Endothelial cell of umbilical vein (primary cell): Measurements from ENCODE around the gene PRX. TPM values are rescaled to one million over a fixed set of nuclear protein-coding genes. Genes with fewer than 3 reads are reported as not detected.

Source experiments
- BruUV-seq: library from RNA; stranded (reverse); fragments of 400-500 nt; replicated peaks from 2 replicates; lab custom pipeline; 2021; lab: Mats Ljungman, UMichigan
- CTCF ChIA-PET: fragments of 300-600, 350-600 bp; sonication (Branson Sonifier 250); formaldehyde crosslinking; loops from one replicate; lab custom pipeline; 2021; ENCODE audit warnings: antibody characterized with exemption, inconsistent platforms; lab: Charles Lee
- POLR2A ChIA-PET: fragments of 300-600, 350-600 bp; sonication (Branson Sonifier 250); formaldehyde crosslinking; loops from one replicate; lab custom pipeline; 2021; ENCODE audit warnings: antibody characterized with exemption, inconsistent platforms; lab: Charles Lee
- DNase-seq: peaks from one replicate; pipeline ENCODE4 v3.0.0-alpha.2; 2011; ENCODE audit warnings: low read depth, low spot score
- FAIRE-seq: peaks from 2 replicates; lab custom pipeline; 2011; peaks lifted over from hg19 to GRCh38; lab: Jason Lieb, UNC
- H2AFZ ChIP-seq: 2 replicates; pipeline ENCODE4 v1.6.0; 2012; ENCODE audit warnings: low read depth, low read length, control low read depth, inconsistent platforms
- H3K27ac ChIP-seq: 2 replicates; pipeline ENCODE4 v1.5.1; 2011; ENCODE audit warnings: low read depth, mild to moderate bottlenecking, control low read depth, low read length, moderate library complexity; ENCODE audit not compliant: insufficient read depth
- H3K27me3 ChIP-seq, 2 experiments: 2 replicates each; pipeline versions ENCODE4 v1.6.0 to v1.6.1; 2011; ENCODE audit warnings: low read length in 2 of 2, mixed read lengths in 1 of 2; ENCODE audit not compliant: control insufficient read depth in 2 of 2, insufficient read depth in 2 of 2
- H3K36me3 ChIP-seq, 2 experiments: 2 replicates in 1 of 2; 3 replicates in 1 of 2; pipeline ENCODE4 v1.5.1; 2011; ENCODE audit warnings: low read length in 2 of 2, mild to moderate bottlenecking in 1 of 2, moderate library complexity in 1 of 2; ENCODE audit not compliant: control insufficient read depth in 2 of 2, insufficient read depth in 2 of 2; ENCODE audit errors: extremely low read depth in 1 of 2
- H3K4me1 ChIP-seq: 3 replicates; pipeline ENCODE4 v1.5.1; 2011; ENCODE audit warnings: mild to moderate bottlenecking, low read length; ENCODE audit not compliant: control insufficient read depth, insufficient read depth; ENCODE audit errors: extremely low read depth
- H3K4me2 ChIP-seq: 2 replicates; pipeline ENCODE4 v1.6.1; 2011; ENCODE audit warnings: low read length, control low read depth, mixed read lengths; ENCODE audit not compliant: insufficient read depth
- H3K4me3 ChIP-seq, 3 experiments: fragments of 200-600 bp in 1 of 3; sonication (generic), shearing (Covaris generic) in 1 of 3; replicated peaks in 1 of 3; 2 replicates each; pipeline ENCODE4 v1.5.1; 2011 to 2016; ENCODE audit warnings: control low read depth in 3 of 3, low read length in 3 of 3, mild to moderate bottlenecking in 2 of 3, inconsistent platforms in 1 of 3, low read depth in 1 of 3, moderate library complexity in 1 of 3; ENCODE audit not compliant: insufficient read depth in 1 of 3
- H3K79me2 ChIP-seq: 2 replicates; pipeline ENCODE4 v1.6.0; 2012; ENCODE audit warnings: low read length, inconsistent platforms; ENCODE audit not compliant: control insufficient read depth, insufficient read depth
- H3K9ac ChIP-seq: replicated peaks from 2 replicates; pipeline ENCODE3; 2011; ENCODE audit warnings: low read length, control low read depth; ENCODE audit not compliant: insufficient read depth; ENCODE audit errors: extremely low read depth
- H3K9me1 ChIP-seq: replicated peaks from 3 replicates; pipeline ENCODE4 v1.6.0; 2011; ENCODE audit warnings: mild to moderate bottlenecking, low read length; ENCODE audit not compliant: control insufficient read depth, insufficient read depth; ENCODE audit errors: extremely low read depth
- H3K9me3 ChIP-seq: replicated peaks from 2 replicates; pipeline ENCODE4 v1.5.1; 2012; ENCODE audit warnings: low read length, inconsistent platforms; ENCODE audit not compliant: control insufficient read depth, insufficient read depth
- H4K20me1 ChIP-seq: replicated peaks from 2 replicates; pipeline ENCODE3; 2011; ENCODE audit warnings: mild to moderate bottlenecking, low read length; ENCODE audit not compliant: control insufficient read depth, insufficient read depth; ENCODE audit errors: extremely low read depth
- EZH2 ChIP-seq: IDR thresholded peaks from 2 replicates; pipeline ENCODE4 v1.6.1; 2012; ENCODE audit warnings: borderline replicate concordance, low read depth, mild to moderate bottlenecking, moderate library complexity, low read length, inconsistent platforms; ENCODE audit not compliant: severe bottlenecking
- FOS ChIP-seq: IDR thresholded peaks from 2 replicates; pipeline ENCODE4 v1.6.1; 2011; ENCODE audit warnings: mild to moderate bottlenecking, low read length, moderate library complexity, borderline replicate concordance; ENCODE audit not compliant: insufficient read depth
- GATA2 ChIP-seq: IDR thresholded peaks from 2 replicates; pipeline ENCODE4 v1.7.0; 2011; ENCODE audit warnings: low read depth, mild to moderate bottlenecking, moderate library complexity, mixed read lengths, low read length; ENCODE audit not compliant: insufficient read length, insufficient read depth
- POLR2AphosphoS5 ChIP-seq: IDR thresholded peaks from 2 replicates; pipeline ENCODE4 v1.6.1; 2012; ENCODE audit warnings: low read depth, mild to moderate bottlenecking, control low read depth, low read length, moderate library complexity; ENCODE audit not compliant: insufficient read depth
- dilution Hi-C: fragments of 300-500 bp; cut with MboI; formaldehyde crosslinking; loops from one replicate; pipeline ENCODE4 v1.15.0; 2019; ENCODE audit warnings: low sequenced_read_pairs; ENCODE audit not compliant: extremely low pct_ligation_motif_present
- intact Hi-C: fragments of 100-400 bp; cut with micrococcal nuclease; formaldehyde crosslinking; loops from one replicate; pipeline ENCODE4 v1.10.0; 2022
- polyA plus RNA-seq, 4 experiments: library from polyadenylated mRNA; depleted of rRNA in 3 of 4; stranded (reverse) in 3 of 4; unstranded in 1 of 4; fragments of >200 nt; gene quantifications; 2 replicates each; pipeline versions ENCODE4 v1.2.1 to v1.2.3, GENCODE V29; 2011 to 2012; ENCODE audit warnings: missing spikeins in 1 of 4
- total RNA-seq: library from RNA; stranded (reverse); gene quantifications from 2 replicates; pipeline ENCODE4 v1.2.3, GENCODE V29; 2021
- TF ChIP-seq, protein P1 (sequence below), 2 donors: IDR thresholded peaks; 1 replicate in 1 of 2; 2 replicates in 1 of 2; pipeline ENCODE4 v1.5.1; 2011; ENCODE audit warnings: low read length in 2 of 2, mild to moderate bottlenecking in 2 of 2, moderate library complexity in 2 of 2, control low read depth in 1 of 2, inconsistent platforms in 1 of 2, low read depth in 1 of 2; ENCODE audit not compliant: insufficient read depth in 1 of 2; ENCODE audit errors: extremely low read depth in 1 of 2
- TF ChIP-seq, protein P2 (sequence below): IDR thresholded peaks from 2 replicates; pipeline ENCODE4 v1.6.1; 2011; ENCODE audit not compliant: insufficient read depth, insufficient read length

PRX gene
- total and polyA plus RNA-seq, 2 donors (not counting 3 experiments of a cell fraction or from before 2014, with no cell fraction given): 0.80 to 1.3 TPM

DNA sequence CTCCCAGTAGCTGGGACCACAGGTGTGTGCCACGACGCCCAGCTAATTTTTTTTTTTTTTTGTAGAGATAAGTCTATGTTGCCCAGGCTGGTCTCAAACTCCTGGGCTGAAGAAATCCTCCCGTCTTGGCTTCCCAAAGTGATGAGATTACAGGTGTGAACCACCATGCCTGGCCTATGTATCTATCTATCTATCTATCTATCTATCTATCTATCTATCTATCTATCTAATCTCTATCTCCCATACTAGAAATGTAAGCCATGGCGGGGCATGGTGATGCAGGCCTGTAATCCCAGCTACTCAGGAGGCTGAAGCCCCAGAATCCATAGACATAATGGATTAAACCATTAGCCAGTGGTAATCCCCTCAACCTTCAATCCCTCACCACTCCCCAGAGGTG lies 37.5 kb upstream of the PRX start:
- ChIA-PET CTCF (no interaction called here), POLR2A (no interaction called here)
- no peaks in the 10 kb centered on the region for H3K79me2 ChIP-seq
- DNase-seq (no peak), FAIRE-seq (no peak)
- H3K4me3 ChIP-seq: no peak overlapping the region
- no peak overlapping the region for H3K9ac ChIP-seq
- no peak overlapping the region for H3K4me2 ChIP-seq
- no peaks in the 10 kb centered on the region for H3K27me3 ChIP-seq
- dilution Hi-C loops: no loop called here
- BruUV-seq: no TSS peak
- intact Hi-C loops: no loop called here
- no peaks in the 10 kb centered on the region for H3K9me3 ChIP-seq
- no peaks in the 10 kb centered on the region for H3K36me3 ChIP-seq
- H3K9me1 ChIP-seq: no peaks in the 10 kb centered on the region
- no peak overlapping the region for H2AFZ ChIP-seq
- H4K20me1 ChIP-seq: no peaks in the 10 kb centered on the region
- no peak overlapping the region for H3K27ac ChIP-seq
- H3K4me1 ChIP-seq: no peaks in the 10 kb centered on the region
- TF ChIP-seq FOS: no peak
- no peak for TF ChIP-seq GATA2
- TF ChIP-seq, protein P1, sequence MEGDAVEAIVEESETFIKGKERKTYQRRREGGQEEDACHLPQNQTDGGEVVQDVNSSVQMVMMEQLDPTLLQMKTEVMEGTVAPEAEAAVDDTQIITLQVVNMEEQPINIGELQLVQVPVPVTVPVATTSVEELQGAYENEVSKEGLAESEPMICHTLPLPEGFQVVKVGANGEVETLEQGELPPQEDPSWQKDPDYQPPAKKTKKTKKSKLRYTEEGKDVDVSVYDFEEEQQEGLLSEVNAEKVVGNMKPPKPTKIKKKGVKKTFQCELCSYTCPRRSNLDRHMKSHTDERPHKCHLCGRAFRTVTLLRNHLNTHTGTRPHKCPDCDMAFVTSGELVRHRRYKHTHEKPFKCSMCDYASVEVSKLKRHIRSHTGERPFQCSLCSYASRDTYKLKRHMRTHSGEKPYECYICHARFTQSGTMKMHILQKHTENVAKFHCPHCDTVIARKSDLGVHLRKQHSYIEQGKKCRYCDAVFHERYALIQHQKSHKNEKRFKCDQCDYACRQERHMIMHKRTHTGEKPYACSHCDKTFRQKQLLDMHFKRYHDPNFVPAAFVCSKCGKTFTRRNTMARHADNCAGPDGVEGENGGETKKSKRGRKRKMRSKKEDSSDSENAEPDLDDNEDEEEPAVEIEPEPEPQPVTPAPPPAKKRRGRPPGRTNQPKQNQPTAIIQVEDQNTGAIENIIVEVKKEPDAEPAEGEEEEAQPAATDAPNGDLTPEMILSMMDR (IDR thresholded peaks at IDR 0.05; ENCODE audit: extremely low read depth in 1 of 2, insufficient read depth in 1 of 2, low read depth in 1 of 2, low read length in 2 of 2): no peak
- TF ChIP-seq EZH2: no peak
- no peak for TF ChIP-seq POLR2AphosphoS5
- TF ChIP-seq, protein P2, sequence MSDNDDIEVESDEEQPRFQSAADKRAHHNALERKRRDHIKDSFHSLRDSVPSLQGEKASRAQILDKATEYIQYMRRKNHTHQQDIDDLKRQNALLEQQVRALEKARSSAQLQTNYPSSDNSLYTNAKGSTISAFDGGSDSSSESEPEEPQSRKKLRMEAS: no peak
